Stimulated activated CD8-positive, alpha-beta memory T cell treated with anti-CD3 and anti-CD28 coated beads, Interleukin-12 subunit alpha, Interleukin-12 subunit beta, amount 100 ng/mL, for 1 hour (primary cell): Measurements from ENCODE around the gene C22orf15.

Experiments
- DNase-seq: peaks from one replicate; pipeline ENCODE4 v3.0.0-alpha.2; 2020; ENCODE audit warnings: low read depth

The C22orf15 gene

GRCh38 chr22:23750714-23751440, 11.9 kb upstream of the C22orf15 start, which contains the start of gene ZNF70:
Gene ZNF70, minus strand, starts transcription at chr22:23751112. Its CDS starts 5,972 bp downstream, at chr22:23745140.
- peak; percentile 72 for DNase-seq

DNA sequence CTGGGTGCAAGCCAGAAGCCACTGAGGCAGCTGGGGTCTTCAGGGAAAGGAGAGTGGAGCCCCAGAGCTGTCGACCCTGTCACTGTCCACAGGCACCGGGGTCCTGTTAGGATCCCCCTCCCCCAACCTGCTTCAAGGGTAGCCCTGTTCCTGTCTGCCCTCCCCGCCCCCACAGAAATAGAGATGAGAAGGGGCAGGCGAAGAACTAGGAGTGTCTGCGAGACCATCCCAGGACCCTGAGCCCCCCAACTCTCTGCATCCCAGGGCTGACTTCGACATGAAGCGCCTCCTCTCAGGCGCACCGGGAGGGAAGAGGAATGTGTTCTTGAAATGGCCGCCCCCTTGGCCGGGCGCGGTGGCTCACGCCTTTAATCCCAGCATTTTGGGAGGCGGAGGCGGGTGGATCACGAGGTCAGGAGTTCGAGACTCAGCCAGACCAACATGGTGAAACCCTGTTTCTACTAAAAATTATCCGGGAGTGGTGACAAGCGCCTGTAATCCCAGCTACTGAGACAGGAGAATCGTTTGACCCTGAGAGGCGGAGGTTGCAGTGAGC, 11.3 kb upstream of the C22orf15 start:
- DNase-seq: no peak

- no peak for DNase-seq
Observed at GRCh38 chr22:23752090-23752691, 10.6 kb upstream of the C22orf15 start.

GRCh38 chr22:23752750-23753149, 10.0 kb upstream of the C22orf15 start:
- DNase-seq: no peak

DNA sequence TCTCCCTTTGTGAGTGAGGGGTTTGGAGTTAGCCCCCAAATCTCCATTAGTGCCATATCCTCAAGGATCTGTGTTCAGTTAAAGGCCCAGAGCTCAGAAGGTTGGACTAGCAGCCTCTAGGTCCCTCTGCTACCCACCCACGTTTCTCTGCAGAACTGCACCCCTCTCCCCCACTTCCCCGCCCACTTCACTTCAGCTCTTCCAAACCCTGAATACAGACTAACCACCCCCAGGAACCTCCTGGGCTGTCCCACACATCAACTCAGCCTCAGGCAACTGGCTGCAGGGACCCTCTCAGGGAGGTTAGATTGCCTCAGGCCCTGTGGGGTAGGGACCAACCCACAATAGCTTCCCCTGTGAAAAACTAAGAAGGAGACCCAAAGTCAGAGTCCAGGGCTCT, 9.4 kb upstream of the C22orf15 start:
- DNase-seq: no peak

DNA sequence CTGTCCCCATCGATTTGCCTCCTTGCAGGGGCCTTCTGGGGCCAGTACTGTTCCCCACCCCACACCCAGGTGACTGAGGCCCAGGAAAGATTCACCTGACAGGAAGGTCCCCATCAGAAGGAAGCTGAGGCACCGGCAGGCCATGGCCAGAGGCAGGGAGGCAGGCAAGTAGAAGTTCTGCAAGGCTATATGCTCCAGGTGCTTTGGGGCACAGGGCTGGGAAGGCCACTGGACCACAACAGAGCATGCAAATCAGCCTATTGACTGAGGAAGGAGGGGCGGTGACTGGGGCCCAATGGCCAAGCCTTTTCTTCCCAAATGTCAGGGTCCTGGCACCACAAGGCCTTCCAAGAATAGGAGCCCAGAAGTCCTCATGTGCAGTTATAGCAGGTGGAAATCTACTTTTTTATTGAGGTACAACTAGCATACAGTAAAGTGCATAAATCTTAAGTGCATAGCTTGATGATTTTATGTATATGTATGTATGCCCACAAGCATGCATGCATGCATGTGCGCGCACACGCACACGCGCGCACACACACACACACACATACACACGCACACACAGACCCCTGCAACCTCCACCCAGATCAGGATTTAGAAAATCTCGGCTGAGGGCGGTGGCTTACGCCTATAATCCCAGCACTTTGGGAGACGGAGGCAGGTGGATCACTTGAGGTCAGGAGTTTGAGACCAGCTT, 8.4 kb upstream of the C22orf15 start, which contains the start of gene VPREB3:
Gene VPREB3, minus strand, starts transcription at position 206 of the 700 bp plus-strand sequence. Its CDS starts 62 bp downstream, at position 144.
- no peak for DNase-seq

GRCh38 chr22:23754980-23755636, 7.7 kb upstream of the C22orf15 start:
- no peak for DNase-seq

- DNase-seq: no peak
Observed at GRCh38 chr22:23755711-23756110, 7.1 kb upstream of the C22orf15 start.

GRCh38 chr22:23756891-23757290, 5.9 kb upstream of the C22orf15 start:
- DNase-seq: no peak

GRCh38 chr22:23759566-23759965, 3.2 kb upstream of the C22orf15 start:
- DNase-seq: no peak

DNA sequence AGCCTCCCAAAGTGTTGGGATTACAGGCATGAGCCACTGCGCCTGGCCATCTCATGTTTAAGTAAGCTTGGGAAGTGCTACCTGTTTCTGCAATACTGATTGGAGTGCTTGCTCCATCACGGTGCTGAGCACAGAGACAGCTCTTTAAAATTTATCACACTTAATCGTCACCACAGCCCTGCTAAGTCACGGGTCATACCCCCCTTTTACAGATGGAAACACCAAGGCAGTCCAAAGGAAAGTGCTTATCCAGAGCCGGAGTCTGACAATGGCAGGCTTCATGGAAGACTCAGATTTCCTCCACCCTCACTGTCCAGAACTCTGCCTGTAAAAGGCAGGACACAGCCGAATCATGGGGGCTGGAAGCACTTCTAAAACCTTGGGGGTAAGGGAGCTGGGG, 2.7 kb upstream of the C22orf15 start:
- no peak for DNase-seq

DNA sequence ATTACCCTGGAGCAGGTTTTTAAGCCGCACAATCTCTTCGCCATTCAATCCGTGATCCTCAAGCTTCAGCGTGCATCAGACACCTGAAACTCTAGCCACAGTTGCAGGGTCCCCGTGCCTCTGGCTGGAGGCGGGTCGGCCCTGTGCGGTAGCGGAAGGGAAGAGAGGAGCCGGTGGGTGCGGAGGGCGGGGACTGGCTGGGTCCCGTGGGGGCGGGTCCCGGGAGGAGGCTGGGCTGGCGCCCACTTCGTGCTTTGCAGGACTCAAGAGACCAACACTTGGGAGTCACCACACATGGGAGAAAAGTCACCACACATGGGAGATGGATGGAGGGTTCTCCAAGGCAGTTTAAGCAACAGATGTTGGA, 772 bp downstream of the C22orf15 start:
- DNase-seq: no peak

DNA sequence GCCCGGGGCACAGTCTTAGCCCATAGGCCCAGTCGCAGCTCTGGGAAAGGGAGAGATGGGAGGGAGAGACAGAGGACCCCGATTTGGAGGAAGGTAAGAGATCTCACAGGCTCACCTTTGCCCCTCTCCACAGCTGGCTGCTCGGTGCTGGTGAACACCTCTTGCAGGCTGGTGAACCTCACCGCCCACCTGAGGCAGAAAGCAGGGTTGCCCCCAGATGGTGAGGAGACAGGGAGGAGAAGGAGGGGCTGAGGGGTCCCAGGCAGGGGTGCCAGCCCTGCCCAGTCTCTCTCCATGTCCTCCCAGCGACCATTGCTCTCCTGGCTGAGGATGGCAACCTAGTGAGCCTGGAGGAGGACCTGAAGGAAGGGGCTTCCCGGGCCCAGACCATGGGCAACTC, 1.2 kb downstream of the C22orf15 start:
- DNase-seq: no peak

DNA sequence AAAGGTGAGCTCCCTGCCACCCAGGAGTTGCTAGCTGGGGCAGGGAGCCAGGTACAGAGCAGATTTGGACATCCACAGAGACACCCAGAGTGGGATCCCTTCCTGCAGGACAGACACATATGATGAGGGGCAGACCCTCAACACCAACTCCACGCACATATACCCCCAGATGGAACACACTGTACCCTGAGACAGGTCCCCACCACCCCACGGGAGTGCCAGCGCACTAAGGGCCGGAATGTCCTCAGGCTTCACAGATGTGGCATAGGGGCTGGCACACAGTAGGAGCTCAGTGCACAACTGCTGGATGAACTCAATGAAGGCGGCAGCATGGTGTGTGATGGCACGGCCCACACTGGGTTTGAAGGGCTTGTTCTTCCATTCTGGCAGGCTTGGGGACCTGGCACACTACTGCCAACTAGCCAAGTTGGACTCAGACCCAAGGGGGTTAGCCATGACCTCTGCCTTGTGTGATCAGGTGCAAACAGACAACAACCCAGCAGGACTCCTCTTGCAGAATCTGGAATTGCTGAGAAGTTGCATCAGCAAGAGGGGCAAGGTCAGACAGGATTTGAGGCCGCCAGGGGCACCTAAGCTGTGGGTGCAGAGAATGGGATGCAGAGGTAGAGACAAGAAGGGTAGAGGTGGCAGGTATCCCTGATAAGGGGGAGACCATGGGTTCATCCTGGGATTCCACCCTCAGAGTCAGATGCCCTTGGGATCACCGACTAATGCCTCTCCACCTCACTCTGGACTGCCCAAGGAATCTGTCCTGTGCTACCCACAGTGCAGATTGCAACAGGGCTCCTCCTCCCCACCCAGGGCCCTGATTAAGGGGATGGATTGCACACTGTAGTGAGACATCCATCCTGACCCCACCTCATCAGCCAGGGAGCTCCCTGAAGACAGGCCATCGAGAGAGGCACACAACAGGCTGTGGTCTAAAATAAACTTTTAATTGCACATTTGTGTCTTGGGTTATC, 2.4 kb downstream of the C22orf15 start:
- no peak for DNase-seq

GRCh38 chr22:23767303-23767672, 4.5 kb downstream of the C22orf15 start:
- no peak for DNase-seq

DNA sequence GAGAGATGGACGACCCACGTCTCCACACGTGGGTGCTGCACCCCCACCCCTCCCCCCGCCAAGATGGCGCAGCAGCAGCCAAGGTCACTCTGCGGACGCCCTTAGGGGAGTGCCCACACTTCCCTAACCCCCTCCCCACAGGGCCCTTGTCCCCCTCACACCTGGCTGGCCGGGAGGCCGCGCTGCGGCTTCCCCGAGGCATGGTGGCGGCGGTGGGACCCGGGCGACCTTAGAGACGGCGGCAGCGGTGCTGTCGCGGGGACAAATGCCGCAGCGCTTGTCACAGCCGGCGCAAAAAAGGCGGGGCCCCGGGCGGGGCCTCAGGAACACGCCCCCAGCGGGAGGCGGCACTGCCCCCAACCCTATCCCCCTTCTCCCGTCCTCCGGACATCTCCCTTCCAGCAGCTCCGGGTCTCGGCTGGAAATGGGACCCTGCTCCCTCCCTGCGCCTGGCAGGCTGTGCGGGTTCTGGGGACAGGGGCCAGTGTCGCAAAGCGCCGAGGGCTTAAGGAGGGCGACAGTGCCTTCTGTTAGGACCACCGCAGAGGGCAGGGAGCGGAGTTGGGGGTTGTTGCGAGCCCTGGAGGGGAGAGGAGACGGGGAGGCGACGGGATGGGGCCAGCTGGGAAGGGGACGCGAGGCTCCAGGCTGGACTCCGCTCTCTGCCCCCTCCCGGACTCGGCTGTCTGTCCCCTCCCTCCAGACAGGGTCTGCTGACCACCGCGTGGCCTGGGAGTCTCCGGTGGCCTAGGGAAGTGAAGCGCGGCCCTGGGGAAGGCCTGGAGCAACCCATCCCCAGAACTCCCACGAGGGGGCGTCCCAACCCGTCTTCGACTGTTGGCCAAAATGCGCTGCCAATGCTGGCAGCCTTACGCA, 5.1 kb downstream of the C22orf15 start, which contains the start of gene CHCHD10:
Gene CHCHD10, minus strand, starts transcription at position 300 of the 876 bp plus-strand sequence. Its CDS starts 98 bp downstream, at position 202.
- DNase-seq: peak; percentile 59

GRCh38 chr22:23769321-23769965, 6.7 kb downstream of the C22orf15 start:
- no peak for DNase-seq

DNA sequence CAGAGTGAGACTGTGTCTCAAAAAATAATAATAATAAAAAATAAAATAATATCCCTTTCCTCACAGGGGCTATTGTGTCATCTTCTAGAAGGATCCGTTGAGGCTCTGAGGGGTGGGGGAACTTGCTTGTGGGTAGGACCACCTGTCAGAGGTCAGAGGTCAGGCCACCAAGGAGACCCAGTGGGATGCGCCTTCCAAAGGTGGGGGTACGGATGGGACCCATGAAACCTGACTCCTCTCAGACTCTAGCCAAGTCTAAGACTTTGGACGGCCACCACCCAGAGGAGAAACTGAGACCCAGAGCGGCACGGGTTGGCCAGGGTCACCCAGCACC, 9.5 kb downstream of the C22orf15 start:
- DNase-seq: no peak

GRCh38 chr22:23772649-23773473, 10.1 kb downstream of the C22orf15 start, which contains the start of gene MMP11:
Gene MMP11, plus strand, starts transcription at chr22:23772849. Its CDS starts 22 bp downstream, at chr22:23772871.
- DNase-seq: no peak
